Trophoblast cell (in vitro differentiated cells and primary cell): ENCODE results near the gene CLCN5.

Experiments
- DNase-seq, 2 donors: peaks; one replicate each; pipeline ENCODE4 v3.0.0-alpha.2; 2016
- H2AFZ ChIP-seq: 2 replicates; pipeline ENCODE4 v1.6.1; 2013; ENCODE audit warnings: low read length, moderate library complexity, mild to moderate bottlenecking; ENCODE audit not compliant: insufficient read depth, poor library complexity
- H2AK5ac ChIP-seq: 2 replicates; pipeline ENCODE4 v1.6.1; 2013; ENCODE audit warnings: mild to moderate bottlenecking, low read length
- H2BK120ac ChIP-seq: 2 replicates; pipeline ENCODE4 v1.6.1; 2013; ENCODE audit warnings: low read length, mild to moderate bottlenecking, moderate library complexity; ENCODE audit not compliant: insufficient read depth, poor library complexity
- H2BK12ac ChIP-seq: 2 replicates; pipeline ENCODE4 v1.6.1; 2013; ENCODE audit warnings: mild to moderate bottlenecking, low read length, moderate library complexity
- H2BK5ac ChIP-seq: 2 replicates; pipeline ENCODE4 v1.6.1; 2013; ENCODE audit warnings: low read length, low read depth, moderate library complexity, mild to moderate bottlenecking; ENCODE audit not compliant: poor library complexity
- H3K14ac ChIP-seq: 2 replicates; pipeline ENCODE4 v1.6.1; 2013; ENCODE audit warnings: mild to moderate bottlenecking, low read length
- H3K18ac ChIP-seq: 2 replicates; pipeline ENCODE4 v1.6.1; 2013; ENCODE audit warnings: mild to moderate bottlenecking, low read length
- H3K23ac ChIP-seq: 2 replicates; pipeline ENCODE4 v1.6.1; 2013; ENCODE audit warnings: low read length
- H3K27ac ChIP-seq: 2 replicates; pipeline ENCODE4 v1.5.1; 2013; ENCODE audit warnings: low read depth, mild to moderate bottlenecking, inconsistent platforms, low read length, moderate library complexity
- H3K27me3 ChIP-seq: 2 replicates; pipeline ENCODE4 v1.6.1; 2013; ENCODE audit warnings: inconsistent platforms, mild to moderate bottlenecking, low read length, moderate library complexity; ENCODE audit not compliant: insufficient read depth
- H3K36me3 ChIP-seq, 2 experiments: 1 replicate in 1 of 2; 2 replicates in 1 of 2; pipeline ENCODE4 v1.6.1; 2013; ENCODE audit warnings: low read length in 2 of 2, mild to moderate bottlenecking in 2 of 2, moderate library complexity in 1 of 2; ENCODE audit not compliant: insufficient read depth in 2 of 2, control insufficient read depth in 1 of 2
- H3K4ac ChIP-seq: 2 replicates; pipeline ENCODE4 v1.6.1; 2013; ENCODE audit warnings: low read depth, mild to moderate bottlenecking, low read length, moderate library complexity
- H3K4me1 ChIP-seq, 2 experiments: 1 replicate in 1 of 2; 2 replicates in 1 of 2; pipeline ENCODE4 v1.6.1; 2013; ENCODE audit warnings: low read length in 2 of 2, mild to moderate bottlenecking in 2 of 2, moderate library complexity in 1 of 2; ENCODE audit not compliant: insufficient read depth in 2 of 2, control insufficient read depth in 1 of 2
- H3K4me2 ChIP-seq: 2 replicates; pipeline ENCODE4 v1.6.1; 2013; ENCODE audit warnings: inconsistent platforms, mild to moderate bottlenecking, low read length, moderate library complexity
- H3K4me3 ChIP-seq: 2 replicates; pipeline ENCODE4 v1.5.1; 2013; ENCODE audit warnings: mild to moderate bottlenecking, low read depth, low read length, inconsistent platforms
- H3K79me1 ChIP-seq: one replicate; pipeline ENCODE4 v1.6.1; 2013; ENCODE audit warnings: low read length
- H3K79me2 ChIP-seq: 2 replicates; pipeline ENCODE4 v1.6.1; 2013; ENCODE audit warnings: low read length, mild to moderate bottlenecking; ENCODE audit not compliant: control insufficient read depth, insufficient read depth, poor library complexity
- H3K9ac ChIP-seq: 2 replicates; pipeline ENCODE4 v1.6.1; 2013; ENCODE audit warnings: mild to moderate bottlenecking, low read length
- H3K9me3 ChIP-seq: 2 replicates; pipeline ENCODE4 v1.6.1; 2013; ENCODE audit warnings: low read depth, mild to moderate bottlenecking, control low read depth, inconsistent platforms, low read length; ENCODE audit not compliant: insufficient read depth
- H4K12ac ChIP-seq: 2 replicates; pipeline ENCODE4 v1.6.1; 2013; ENCODE audit warnings: low read depth, mild to moderate bottlenecking, low read length, moderate library complexity
- H4K8ac ChIP-seq: 2 replicates; pipeline ENCODE4 v1.6.1; 2013; ENCODE audit warnings: low read depth, mild to moderate bottlenecking, low read length, moderate library complexity
- H4K91ac ChIP-seq: one replicate; pipeline ENCODE4 v1.6.1; 2013; ENCODE audit warnings: low read depth, mild to moderate bottlenecking, low read length, moderate library complexity
- WGBS: extraction: QIAGEN DNeasy Blood & Tissue Kit; methylation state at CpG from one replicate; pipeline ENCODE4 v1.1.7; 2013; ENCODE audit warnings: missing lambda C conversion rate; ENCODE audit not compliant: insufficient read length, insufficient coverage; ENCODE audit errors: extremely low coverage; 5-methylcytosine and 5-hydroxymethylcytosine counted together

CLCN5 gene

DNA sequence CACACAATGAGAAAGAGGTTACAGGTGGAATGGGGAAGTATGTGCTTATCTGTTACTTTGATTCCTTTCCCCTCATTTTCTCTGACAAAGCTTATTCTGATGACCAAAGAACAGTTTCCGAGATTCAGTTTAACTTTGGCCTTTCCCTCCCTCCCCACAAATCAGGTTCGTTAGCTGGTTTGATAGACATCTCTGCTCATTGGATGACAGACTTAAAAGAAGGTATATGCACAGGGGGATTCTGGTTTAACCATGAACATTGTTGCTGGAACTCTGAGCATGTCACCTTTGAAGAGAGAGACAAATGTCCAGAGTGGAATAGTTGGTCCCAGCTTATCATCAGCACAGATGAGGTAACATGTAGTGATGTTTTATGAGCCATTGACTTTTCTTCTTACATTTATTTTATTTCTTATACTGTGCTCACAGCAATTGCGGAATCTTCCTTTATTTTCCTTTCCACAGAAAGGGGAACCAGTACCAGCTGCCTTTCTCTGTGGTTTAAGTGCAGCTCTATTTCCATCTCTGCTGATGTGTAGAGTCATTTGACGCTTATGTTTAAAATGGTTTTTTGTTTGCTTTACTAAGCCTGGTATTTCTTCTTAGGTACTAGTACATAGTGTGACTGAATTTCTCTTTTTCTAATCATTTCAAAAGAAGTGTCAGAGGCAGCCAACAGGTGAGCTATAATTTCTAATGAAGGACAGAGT lies 153.4 kb downstream of the CLCN5 start:
- no peak overlapping the region for H2BK12ac ChIP-seq
- WGBS: no CpG with 5 or more reads among the region's 4 CpGs
- DNase-seq: no peak

DNA sequence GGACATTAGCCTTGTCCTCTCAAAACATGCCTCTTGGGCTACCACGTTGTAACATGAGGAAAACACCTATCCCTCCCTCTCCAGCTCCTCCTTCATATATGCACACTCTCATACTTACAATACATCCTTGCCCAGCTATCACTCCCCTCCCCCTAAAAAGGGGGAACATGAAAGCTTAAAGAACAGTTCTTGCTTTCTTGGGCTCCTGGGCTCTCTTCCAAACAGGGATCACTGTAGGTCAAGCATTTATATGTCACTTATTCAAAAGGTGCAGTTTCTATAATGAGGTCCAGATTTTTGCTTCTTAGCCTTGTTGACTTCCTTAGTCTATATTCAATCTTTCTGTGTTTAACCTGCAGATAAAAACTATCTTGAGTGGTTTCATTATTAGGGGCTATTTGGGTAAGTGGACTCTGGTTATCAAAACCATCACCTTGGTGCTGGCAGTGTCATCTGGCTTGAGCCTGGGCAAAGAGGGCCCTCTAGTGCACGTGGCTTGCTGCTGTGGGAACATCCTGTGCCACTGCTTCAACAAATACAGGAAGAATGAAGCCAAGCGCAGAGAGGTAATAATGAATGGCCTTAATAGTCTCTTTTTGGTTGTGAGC lies 159.0 kb downstream of the CLCN5 start:
- no peak overlapping the region for H3K18ac ChIP-seq
- DNase-seq: peak; percentile 1 to 29
- no peak overlapping the region for H3K4ac ChIP-seq
- no peak overlapping the region for H2AFZ ChIP-seq
- no peak overlapping the region for H2BK5ac ChIP-seq
- no peak overlapping the region for H4K8ac ChIP-seq
- H3K79me2 ChIP-seq: no peaks in the 10 kb centered on the region
- H3K9ac ChIP-seq: no peak overlapping the region
- H3K23ac ChIP-seq: no peak overlapping the region
- H2BK12ac ChIP-seq: no peak overlapping the region
- H2BK120ac ChIP-seq: no peak overlapping the region
- H3K36me3 ChIP-seq: peaks cover 7% of the 10 kb centered on the region in 2 experiments
- no peaks in the 10 kb centered on the region for H3K9me3 ChIP-seq
- WGBS: no CpG with 5 or more reads among the region's 3 CpGs
- H3K4me2 ChIP-seq: no peak overlapping the region
- H4K12ac ChIP-seq: no peak overlapping the region
- H4K91ac ChIP-seq: no peak overlapping the region
- no peak overlapping the region for H3K27ac ChIP-seq
- no peak overlapping the region for H2AK5ac ChIP-seq
- H3K27me3 ChIP-seq: no peaks in the 10 kb centered on the region
- no peak overlapping the region for H3K4me3 ChIP-seq
- H3K14ac ChIP-seq: no peak overlapping the region
- H3K79me1 ChIP-seq: no peaks in the 10 kb centered on the region
- H3K4me1 ChIP-seq: no peaks in the 10 kb centered on the region

More for the DNA sequence above, 153.4 kb downstream of the CLCN5 start:
- H3K4me2 ChIP-seq: no peak overlapping the region
- peaks cover 3 to 5% of the 10 kb centered on the region in 2 experiments for H3K36me3 ChIP-seq
- no peaks in the 10 kb centered on the region for H3K79me1 ChIP-seq
- no peak overlapping the region for H3K4ac ChIP-seq
- no peak overlapping the region for H3K4me3 ChIP-seq
- H2BK120ac ChIP-seq: no peak overlapping the region
- no peak overlapping the region for H2BK5ac ChIP-seq
- no peak overlapping the region for H3K9ac ChIP-seq
- H3K79me2 ChIP-seq: no peaks in the 10 kb centered on the region
- H3K27ac ChIP-seq: no peak overlapping the region
- no peak overlapping the region for H3K18ac ChIP-seq
- H2AK5ac ChIP-seq: no peak overlapping the region
- no peak overlapping the region for H4K91ac ChIP-seq
- no peak overlapping the region for H2AFZ ChIP-seq
- H3K27me3 ChIP-seq: no peaks in the 10 kb centered on the region
- no peak overlapping the region for H3K14ac ChIP-seq
- H4K12ac ChIP-seq: no peak overlapping the region
- H3K23ac ChIP-seq: no peak overlapping the region
- no peaks in the 10 kb centered on the region for H3K9me3 ChIP-seq
- H4K8ac ChIP-seq: no peak overlapping the region
- H3K4me1 ChIP-seq: no peaks in the 10 kb centered on the region

DNA sequence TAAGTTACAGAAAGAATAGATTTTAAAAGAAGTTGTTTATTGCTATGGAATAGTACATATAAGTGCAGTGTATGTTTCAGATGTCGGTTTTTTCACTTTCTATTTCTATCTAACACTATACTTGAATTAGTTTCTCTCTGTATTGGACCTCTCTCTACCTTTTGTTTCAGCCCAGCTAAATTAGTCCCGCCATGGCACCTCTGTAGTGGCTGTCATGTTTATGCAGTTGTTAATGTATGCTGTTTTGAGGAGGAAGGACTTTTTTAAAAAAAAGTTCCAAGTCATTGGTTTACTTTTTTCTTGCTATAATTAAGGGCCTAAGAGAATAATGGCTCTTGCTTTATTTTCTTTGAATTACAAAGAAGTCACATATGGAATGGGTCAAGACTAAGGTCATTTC lies 160.3 kb downstream of the CLCN5 start:
- Histone ChIP-seq H3K36me3 (peaks cover 8 to 9% of the 10 kb centered on the region in 2 experiments), H4K12ac (no peak overlapping the region), H3K9me3 (no peaks in the 10 kb centered on the region), H2BK120ac (no peak overlapping the region), H3K27me3 (no peaks in the 10 kb centered on the region), H3K18ac (no peak overlapping the region), H4K91ac (no peak overlapping the region), H3K4me2 (no peak overlapping the region), H3K4me1 (no peaks in the 10 kb centered on the region), H3K4me3 (no peak overlapping the region), H2BK5ac (no peak overlapping the region), H3K4ac (no peak overlapping the region), H4K8ac (no peak overlapping the region), H2AK5ac (no peak overlapping the region), H3K27ac (no peak overlapping the region), H3K14ac (no peak overlapping the region), H2AFZ (no peak overlapping the region), H3K23ac (no peak overlapping the region), H2BK12ac (no peak overlapping the region), H3K79me1 (no peaks in the 10 kb centered on the region), H3K9ac (no peak overlapping the region), H3K79me2 (no peaks in the 10 kb centered on the region)
- no CpG with 5 or more reads among the region's 2 CpGs for WGBS
- DNase-seq: no peak

DNA sequence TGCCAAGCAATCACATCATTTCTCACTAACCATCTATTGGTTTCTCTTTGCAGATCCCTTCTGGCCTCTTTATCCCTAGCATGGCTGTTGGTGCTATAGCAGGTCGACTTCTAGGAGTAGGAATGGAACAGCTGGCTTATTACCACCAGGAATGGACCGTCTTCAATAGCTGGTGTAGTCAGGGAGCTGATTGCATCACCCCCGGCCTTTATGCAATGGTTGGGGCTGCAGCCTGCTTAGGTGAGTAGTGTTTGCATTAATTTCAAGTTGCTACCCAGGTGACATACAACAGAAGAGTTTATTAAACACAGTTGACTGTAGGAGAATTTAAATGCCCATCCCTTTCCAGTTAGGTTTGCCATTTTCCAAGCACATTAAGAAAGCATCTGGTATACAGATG lies 166.2 kb downstream of the CLCN5 start:
- no peaks in the 10 kb centered on the region for H3K27me3 ChIP-seq
- no peak overlapping the region for H3K23ac ChIP-seq
- no peak overlapping the region for H2AK5ac ChIP-seq
- H3K4ac ChIP-seq: no peak overlapping the region
- no peak overlapping the region for H2AFZ ChIP-seq
- no peak overlapping the region for H3K4me2 ChIP-seq
- no peaks in the 10 kb centered on the region for H3K4me1 ChIP-seq
- no CpG with 5 or more reads among the region's 3 CpGs for WGBS
- no peak overlapping the region for H3K4me3 ChIP-seq
- H3K27ac ChIP-seq: no peak overlapping the region
- H4K91ac ChIP-seq: no peak overlapping the region
- H2BK120ac ChIP-seq: no peak overlapping the region
- H4K12ac ChIP-seq: no peak overlapping the region
- H2BK12ac ChIP-seq: no peak overlapping the region
- peaks cover 13 to 24% of the 10 kb centered on the region in 2 experiments for H3K36me3 ChIP-seq
- H3K79me2 ChIP-seq: no peaks in the 10 kb centered on the region
- H3K9me3 ChIP-seq: no peaks in the 10 kb centered on the region
- no peak overlapping the region for H4K8ac ChIP-seq
- no peak overlapping the region for H2BK5ac ChIP-seq
- H3K14ac ChIP-seq: no peak overlapping the region
- H3K18ac ChIP-seq: no peak overlapping the region
- H3K79me1 ChIP-seq: no peaks in the 10 kb centered on the region
- no peak for DNase-seq
- H3K9ac ChIP-seq: no peak overlapping the region
